ENCODE data around the gene NR2E1.

- no peak for TF ChIP-seq CTCF (IDR thresholded peaks at IDR 0.05)
- no peak for TF ChIP-seq POLR2A (IDR thresholded peaks at IDR 0.05)
Observed at GRCh38 chr6:108207013-108207412, 41.2 kb downstream of the NR2E1 start.
